Measurements from ENCODE around the gene MYH14.

Gene MYH14

DNA sequence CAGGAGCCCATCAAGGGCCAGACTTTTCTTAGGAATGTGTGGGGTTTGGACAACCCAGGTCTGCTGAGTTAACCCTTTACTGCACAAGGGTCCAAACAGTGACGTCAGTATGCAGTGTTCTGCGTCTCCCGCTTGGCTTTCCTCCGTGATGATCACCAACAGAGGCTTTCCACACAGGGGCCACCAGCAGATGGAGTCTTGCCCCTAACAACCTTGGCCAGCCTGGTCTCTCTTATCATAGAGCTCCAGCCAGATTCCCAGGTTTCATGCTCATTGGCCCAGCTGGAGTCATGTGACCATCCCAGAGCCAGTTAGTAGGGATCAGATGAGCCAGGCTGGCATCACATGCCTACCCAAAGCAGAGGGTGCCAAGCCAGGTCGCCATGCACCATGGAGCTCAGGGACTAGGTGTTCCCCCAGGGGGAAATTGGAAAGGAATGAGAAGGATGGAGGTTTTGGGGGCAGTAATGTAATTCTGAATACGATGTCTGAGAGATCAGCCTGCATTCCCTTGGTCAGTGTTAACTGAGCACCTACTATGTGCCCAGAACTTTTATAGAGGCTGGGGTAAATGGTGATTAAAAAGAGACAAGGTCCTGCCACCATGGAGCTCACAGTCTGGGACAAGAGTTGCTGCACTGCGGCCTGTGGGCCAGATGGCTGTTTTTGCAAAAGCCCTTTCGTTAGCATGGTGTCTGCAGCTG lies 61.2 kb downstream of the MYH14 start:
- no peak for DNase-seq

DNA sequence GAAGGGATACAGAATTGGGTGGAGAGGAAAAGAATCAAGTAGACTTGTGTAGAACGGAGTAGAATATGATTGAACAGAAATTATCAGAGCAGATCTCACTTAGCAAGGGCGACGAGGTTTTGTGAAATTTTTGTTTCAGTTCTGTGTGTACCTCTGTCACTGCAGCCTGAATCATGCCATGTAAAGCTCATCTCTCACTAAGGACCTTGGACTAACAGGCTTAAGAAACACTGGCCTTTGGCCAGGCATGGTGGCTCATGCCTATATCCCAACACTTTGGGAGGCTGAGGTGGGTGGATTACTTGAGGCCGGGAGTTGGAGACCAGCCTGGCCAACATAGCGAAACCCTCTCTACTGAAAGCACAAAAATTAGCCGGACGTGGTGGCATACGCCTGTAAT lies 62.6 kb downstream of the MYH14 start:
- DNase-seq = no peak

DNA sequence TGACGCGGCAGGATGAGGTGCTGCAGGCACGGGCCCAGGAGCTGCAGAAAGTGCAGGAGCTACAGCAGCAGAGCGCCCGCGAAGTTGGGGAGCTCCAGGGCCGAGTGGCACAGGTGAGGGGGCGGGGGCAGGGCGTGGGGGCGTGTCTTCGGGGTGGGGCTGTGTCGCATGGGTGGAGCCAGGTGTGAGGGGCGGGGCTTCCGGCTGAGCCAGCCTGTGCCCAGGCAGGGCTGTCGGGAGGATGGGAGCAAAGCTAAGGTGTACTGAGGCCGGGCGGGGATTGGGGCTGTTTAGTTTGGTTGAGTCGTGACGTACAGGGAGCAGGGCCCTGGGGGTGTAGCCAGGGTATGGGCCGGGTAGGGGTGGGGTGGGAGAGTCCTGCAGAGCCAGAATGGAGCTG lies 63.5 kb downstream of the MYH14 start:
- no peak for DNase-seq

DNA sequence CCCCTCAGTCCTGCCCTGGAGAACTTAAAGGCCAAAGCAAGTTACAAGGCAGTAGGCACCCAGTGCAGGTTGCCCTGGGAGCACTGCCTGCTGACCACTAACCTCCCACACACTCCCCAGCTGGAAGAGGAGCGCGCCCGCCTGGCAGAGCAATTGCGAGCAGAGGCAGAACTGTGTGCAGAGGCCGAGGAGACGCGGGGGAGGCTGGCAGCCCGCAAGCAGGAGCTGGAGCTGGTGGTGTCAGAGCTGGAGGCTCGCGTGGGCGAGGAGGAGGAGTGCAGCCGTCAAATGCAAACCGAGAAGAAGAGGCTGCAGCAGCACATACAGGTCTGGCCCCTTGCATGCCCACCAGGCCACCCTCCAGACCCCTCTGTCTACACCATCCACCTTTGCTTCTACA lies 64.6 kb downstream of the MYH14 start:
- no peak for DNase-seq

DNA sequence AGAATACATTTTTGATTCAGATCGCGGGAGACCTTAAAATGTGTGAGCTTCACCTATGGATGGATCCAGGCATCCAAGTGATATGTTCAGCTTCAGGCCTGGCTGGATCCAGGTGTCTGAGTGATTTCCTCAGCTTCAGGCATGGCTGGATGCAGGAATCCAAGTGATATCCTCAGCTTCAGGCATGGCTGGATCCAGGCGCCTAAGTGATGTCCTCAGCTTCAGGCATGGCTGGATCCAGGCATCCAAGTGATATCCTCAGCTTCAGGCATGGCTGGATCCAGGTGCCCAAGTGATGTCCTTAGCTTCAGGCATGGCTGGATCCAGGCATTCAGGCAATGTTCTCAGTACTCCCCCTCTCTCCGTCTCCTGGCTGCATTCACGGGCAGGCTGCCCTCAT lies 65.1 kb downstream of the MYH14 start:
- no peak for DNase-seq

DNA sequence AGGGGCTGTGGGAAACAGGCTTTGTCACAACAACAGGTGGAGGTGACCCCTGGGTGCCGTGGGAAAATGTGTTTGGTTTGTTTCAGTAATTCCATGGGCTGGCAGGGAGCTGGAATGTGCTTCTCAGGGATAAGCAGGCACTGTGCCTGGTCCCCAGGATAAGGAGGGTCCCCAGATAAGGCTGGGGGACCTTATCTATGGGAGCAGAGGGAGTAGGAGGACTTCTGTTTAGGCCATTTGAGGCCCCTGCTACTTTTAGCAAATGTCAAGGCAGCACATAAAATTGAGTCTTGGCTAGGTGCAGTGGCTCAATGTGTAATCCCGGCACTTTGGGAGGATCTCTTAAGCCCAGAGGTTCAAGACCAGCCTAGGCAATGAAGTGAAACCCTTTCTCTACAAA lies 66.2 kb downstream of the MYH14 start:
- DNase-seq = no peak

DNA sequence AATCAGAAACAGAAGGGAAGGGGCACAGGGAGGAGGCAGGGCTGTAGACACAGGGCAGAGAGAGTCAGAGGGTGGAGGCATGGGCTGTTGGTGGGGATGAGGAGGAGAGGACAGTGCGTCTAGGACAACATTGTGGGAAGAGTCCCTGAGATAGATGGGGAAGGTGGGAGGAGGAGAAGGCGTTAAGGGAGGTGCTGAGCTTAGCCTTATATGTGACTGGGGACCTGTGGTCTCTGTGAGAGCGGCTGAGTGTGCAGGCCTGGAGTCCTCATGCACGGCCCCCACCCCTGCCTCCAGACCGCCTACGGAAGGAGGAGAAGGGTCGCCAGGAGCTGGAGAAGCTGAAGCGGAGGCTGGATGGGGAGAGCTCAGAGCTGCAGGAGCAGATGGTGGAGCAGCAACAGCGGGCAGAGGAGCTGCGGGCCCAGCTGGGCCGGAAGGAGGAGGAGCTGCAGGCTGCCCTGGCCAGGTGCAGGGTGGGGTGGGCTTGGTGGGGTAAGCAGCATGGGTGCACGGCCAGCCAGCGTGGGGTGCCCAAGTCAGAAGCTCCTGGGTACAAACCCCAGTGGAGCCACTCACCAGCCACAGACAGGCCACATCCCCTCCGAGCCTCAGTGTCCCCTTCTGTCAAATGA lies 69.0 kb downstream of the MYH14 start:
- DNase-seq = no peak

DNA sequence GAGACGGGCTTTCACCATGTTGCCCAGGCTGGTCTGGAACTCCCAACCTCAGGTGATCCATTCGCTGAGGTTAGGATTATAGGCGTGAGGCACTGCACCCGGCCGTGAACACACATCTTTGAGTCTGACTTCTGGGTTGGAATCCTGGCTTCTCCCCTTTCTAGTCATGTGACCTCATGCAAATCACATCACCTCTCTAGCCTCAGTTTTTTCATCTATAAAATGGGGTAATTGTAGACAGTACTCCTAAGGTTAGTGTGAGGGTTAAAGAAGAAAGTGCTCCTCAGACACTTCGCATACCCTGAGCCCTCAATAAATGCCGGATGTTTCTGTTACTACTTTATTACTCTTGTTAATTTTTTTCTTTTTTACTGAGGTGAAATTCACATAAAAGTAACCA lies 70.4 kb downstream of the MYH14 start:
- DNase-seq = no peak

DNA sequence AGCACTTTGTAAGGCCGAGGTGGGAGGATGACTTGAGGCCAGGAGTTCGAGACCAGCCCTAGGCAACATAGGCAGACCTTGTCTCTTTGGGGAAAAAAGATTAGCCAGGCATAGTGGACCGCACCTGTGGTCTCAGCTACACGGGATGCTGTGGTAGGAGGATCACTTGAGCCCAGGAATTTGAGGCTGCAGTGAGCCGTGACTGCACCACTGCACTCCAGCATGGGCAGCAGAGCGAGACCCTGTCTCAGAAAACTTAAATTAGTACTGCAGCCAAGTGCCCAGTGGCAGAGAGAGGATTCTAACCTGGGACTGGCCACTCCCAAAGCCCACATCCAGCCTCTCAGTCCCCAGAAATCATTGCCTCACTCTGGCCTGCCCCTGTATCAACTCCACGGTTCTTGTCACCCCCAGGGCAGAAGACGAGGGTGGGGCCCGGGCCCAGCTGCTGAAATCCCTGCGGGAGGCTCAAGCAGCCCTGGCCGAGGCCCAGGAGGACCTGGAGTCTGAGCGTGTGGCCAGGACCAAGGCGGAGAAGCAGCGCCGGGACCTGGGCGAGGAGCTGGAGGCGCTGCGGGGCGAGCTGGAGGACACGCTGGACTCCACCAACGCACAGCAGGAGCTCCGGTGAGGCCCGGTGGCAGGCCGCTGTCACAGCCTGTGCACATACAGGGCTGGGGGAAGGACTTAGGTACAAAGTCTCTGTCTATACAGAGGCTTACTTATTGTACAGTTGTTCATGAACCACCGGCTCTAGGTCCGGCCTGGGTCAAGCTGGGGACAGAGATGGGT lies 72.4 kb downstream of the MYH14 start:
- DNase-seq = no peak

DNA sequence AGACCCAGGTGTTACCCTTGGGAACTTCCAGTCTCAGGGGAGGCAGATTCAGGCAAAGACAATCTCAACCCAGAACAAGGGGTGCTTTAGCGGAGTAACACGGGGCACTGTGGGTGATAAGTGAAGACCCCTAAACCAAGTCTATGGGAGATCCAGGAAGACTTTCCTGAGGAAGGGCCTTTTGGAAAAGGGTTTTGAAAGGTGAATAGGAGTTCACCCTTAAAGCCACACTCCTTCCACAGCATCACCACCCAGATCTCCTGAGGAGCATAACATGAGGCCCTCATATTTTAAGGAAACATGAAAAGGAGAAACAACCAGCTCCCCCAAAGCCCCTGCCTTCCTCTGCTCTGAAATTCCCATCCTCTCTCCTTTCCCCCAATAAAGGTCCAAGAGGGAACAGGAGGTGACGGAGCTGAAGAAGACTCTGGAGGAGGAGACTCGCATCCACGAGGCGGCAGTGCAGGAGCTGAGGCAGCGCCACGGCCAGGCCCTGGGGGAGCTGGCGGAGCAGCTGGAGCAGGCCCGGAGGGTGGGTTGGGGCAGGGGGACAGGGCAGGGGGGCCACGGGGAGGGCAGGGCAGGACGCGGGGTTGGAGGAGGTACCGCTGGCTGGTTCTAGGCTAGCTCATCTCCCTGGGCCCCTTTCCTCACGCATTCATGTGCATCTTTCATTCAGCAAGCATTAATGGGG lies 73.1 kb downstream of the MYH14 start:
- no peak for DNase-seq

DNA sequence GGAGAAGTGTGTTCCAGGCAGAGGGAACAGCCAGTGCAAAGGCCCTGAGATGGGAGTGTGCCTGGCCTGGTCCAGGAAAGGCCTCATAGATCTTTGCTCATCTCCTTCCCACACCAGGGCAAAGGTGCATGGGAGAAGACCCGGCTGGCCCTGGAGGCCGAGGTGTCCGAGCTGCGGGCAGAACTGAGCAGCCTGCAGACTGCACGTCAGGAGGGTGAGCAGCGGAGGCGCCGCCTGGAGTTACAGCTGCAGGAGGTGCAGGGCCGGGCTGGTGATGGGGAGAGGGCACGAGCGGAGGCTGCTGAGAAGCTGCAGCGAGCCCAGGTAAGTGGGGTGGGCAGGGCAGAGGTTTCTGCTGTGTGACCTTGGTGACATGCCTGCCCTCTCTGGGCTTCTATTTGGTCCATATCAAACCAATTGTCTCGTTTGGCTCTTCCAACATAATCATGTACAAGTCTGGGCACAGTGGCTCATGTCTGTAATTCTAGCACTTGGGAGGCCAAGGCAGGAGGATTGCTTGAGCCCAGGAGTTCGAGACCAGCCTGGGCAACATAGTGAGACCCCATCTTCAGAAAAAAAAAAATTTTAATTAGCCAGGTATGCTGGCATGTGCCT lies 74.7 kb downstream of the MYH14 start:
- DNase-seq = no peak

DNA sequence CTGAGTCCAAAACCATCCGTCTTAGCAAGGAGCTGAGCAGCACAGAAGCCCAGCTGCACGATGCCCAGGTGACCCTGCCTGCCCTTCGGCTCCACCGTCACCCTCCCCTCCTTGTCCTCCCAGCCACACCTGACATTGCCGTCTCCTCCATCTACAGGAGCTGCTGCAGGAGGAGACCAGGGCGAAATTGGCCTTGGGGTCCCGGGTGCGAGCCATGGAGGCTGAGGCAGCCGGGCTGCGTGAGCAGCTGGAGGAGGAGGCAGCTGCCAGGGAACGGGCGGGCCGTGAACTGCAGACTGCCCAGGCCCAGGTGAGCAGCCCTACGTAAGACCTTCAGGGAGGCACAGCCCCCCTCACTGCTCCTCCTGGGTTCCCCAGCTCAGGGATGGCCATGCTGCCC lies 76.7 kb downstream of the MYH14 start:
- no peak for DNase-seq

DNA sequence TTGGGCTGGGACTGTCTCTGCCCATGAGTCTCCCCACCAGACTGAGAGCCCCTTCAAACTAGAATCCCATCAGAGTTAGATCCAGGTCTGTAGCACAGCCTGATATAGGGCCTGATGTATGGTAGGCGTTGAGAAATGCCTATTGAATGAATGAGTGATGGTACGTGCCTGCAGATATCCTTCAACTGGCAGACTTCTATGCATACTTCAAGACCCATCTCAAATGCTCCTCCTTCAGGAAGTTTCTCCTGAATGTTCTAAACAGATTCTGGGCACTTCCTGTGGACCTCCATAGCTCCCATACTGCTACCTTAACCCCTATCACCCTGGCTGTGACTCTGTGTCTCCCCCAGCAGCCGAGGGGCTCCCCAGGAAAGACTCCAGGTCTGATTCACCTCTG lies 77.6 kb downstream of the MYH14 start:
- no peak for DNase-seq

DNA sequence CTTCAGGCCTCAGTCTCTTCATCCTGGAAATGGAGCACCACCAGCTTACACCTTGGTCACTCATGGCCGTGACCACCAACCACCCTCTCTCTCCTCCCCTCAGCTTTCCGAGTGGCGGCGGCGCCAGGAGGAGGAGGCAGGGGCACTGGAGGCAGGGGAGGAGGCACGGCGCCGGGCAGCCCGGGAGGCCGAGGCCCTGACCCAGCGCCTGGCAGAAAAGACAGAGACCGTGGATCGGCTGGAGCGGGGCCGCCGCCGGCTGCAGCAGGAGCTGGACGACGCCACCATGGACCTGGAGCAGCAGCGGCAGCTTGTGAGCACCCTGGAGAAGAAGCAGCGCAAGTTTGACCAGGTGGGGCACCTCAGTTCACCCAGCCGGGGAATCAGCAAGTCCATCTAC lies 78.1 kb downstream of the MYH14 start:
- DNase-seq = no peak

DNA sequence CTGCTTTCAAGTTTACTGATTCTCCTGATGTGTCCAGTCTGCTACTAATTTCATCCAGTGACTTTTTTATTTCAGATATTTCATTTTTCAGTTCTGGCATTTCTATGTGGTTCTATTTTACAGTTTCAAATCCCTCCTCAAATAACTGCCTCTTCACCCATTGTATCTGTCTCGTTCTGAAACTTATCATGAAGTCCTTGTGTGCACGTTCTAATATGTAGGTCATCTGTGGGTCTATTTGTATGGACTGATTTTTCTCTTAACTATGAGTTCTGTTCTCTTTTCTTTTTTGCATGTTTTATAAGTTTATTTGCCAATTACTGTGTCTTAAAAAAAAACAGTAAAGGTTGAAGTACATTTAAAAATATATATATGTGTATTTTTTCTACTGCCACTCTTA lies 82.4 kb downstream of the MYH14 start:
- DNase-seq = no peak

DNA sequence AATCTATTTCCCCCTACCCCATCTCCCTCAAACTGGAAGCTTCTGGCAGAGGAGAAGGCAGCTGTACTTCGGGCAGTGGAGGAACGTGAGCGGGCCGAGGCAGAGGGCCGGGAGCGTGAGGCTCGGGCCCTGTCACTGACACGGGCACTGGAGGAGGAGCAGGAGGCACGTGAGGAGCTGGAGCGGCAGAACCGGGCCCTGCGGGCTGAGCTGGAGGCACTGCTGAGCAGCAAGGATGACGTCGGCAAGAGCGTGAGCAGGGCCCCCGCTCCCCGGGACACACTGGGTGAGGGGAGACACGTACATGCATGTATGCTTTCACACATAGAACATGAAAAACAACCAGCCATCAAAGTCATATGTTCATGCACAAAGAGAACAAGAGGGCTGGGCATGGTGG lies 83.0 kb downstream of the MYH14 start:
- DNase-seq = no peak

DNA sequence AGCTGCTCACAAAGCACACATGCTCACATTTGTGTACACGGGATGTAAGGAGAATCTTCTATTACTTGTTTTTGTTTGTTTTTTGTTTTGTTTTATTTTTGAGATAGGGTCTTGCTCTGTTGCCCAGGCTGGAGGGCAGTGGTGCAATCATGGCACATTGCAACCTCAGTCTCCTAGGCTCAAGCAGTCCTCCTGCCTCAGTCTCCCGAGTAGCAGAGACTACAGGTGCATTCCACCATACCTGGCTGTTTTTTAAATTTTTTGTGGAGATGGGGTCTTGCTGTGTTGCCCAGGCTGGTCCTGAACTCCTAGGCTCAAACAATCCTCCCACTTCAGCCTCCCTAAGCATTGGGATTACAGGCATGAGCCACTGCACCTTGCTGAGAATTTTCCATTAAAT lies 83.9 kb downstream of the MYH14 start:
- no peak for DNase-seq

DNA sequence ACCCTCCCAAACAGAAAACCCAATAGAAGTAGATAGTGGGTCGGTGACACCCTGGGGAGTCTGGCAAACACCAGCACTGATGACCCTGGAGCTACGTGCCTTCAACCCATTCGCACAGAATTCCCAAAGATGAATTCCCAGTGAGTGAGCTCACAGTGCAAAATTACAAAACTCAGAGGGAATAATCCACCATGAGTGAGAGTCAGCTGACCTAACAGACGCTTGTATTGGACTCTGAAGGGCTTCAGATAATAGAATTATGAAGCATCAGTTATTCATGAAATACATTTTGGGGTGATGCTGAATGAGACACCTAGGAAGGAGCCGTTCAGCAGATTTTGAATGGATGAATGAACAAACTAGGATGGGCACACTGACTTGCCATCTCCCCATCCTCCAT lies 85.5 kb downstream of the MYH14 start:
- no peak for DNase-seq

DNA sequence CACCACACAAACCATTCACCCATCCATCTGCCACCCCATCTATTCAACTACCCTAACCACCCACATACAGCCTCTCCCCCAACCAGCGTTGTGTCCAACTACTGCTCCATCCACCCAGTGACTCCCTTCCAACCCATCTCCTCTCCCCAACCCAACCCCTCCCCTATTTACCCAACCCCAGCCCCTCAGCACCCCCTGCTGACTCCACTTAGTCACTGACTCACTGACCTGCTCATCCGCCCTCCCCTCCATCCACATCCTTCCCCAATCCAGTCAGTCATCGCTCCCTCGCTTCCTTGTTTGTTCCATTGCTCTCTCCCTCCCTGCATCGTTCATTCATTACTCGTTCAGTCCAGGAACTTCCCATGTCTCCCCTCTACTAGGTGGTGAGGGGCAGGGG lies 86.6 kb downstream of the MYH14 start:
- DNase-seq = no peak

DNA sequence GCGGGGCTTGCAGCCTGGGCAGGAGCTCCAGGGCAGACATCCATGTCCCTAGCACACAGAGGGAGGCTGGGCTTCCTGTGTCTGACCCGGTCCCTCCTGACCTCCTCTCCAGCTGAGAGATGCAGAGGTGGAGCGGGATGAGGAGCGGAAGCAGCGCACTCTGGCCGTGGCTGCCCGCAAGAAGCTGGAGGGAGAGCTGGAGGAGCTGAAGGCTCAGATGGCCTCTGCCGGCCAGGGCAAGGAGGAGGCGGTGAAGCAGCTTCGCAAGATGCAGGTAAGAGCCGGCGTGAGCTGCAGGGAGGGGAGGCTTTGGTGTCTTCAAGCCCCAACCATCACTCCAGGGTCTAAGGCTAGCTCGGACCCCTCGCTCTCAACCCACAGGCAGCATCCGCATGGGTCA lies 87.4 kb downstream of the MYH14 start:
- DNase-seq = no peak

DNA sequence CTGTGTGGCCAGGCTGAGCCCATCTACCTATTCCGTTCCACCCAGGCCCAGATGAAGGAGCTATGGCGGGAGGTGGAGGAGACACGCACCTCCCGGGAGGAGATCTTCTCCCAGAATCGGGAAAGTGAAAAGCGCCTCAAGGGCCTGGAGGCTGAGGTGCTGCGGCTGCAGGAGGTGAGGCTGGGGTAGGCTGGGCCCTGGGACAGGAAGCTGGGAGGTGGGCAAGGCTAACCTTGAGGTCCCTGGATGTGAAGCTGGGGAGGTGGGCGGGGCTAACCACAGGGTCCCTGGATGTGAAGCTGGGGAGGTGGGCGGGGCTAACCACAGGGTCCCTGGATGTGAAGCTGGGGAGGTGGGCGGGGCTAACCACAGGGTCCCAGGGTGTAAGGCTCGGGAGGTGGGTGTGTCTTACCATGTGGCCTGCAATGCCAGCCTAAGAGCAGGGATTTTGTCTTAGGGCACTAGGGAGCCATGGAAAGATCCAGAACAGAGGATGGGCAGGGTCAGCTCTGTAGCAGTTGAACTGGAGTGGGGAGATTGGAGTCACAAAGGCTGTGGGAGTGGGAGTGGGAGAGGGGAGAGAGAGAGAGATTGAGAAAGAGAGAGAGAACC lies 88.9 kb downstream of the MYH14 start:
- no peak for DNase-seq

DNA sequence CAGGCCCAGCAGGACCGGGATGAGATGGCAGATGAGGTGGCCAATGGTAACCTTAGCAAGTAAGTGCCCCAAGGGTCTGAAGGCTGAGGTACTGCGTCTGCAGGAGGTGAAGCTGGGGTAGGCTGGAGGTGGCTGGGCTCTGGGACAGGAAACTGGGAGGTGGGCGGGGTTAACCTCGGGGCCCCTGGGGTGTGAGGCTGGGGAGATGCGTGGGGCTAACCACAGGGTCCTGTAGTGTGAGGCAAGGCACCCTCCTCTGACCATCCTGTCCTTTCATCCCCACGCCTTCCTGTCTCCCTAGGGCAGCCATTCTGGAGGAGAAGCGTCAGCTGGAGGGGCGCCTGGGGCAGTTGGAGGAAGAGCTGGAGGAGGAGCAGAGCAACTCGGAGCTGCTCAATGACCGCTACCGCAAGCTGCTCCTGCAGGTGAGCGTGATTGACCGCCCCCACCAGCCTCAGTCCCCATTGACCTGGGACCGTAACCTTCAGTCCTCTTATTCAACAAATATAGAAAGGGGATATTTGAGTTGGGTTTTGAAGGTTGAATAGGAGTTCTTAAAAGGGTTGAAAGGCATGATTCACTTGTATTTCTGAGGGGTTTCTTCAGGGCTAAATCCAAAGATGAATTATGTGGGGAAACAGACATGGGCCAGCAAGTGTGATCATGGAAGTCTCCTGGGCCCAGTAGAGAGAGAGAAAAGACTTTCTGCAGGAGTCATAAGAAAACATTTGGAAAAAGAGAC lies 90.0 kb downstream of the MYH14 start:
- no peak for DNase-seq

All from NCI-H1694 treated with DMSO at 0.1 percent for 48 hours (cell line).